Activated T-cell treated with anti-CD3 and anti-CD28 coated beads for 4 hours (primary cell): ENCODE measurements around the gene SLC15A2.
"Not testable (repeated sequence)": the region's sequence is repeated elsewhere in the genome, so short reads cannot be mapped to it uniquely, and the experiment has no call there.

Source experiments
- DNase-seq: peaks from one replicate; pipeline ENCODE4 v3.0.0-alpha.2; 2020

Gene SLC15A2

GRCh38 chr3:121926380-121926779 is 32.2 kb downstream of the SLC15A2 start:
- DNase-seq, result no peak

- not testable (repeated sequence) for DNase-seq
Measured at GRCh38 chr3:121938141-121938855, 44.1 kb downstream of the SLC15A2 start.

- no peak for DNase-seq
Measured at GRCh38 chr3:121941592-121941991, 47.4 kb downstream of the SLC15A2 start.

- no peak for DNase-seq
Measured at GRCh38 chr3:121942116-121942786, 48.0 kb downstream of the SLC15A2 start.

- no peak for DNase-seq
Measured at GRCh38 chr3:121943431-121943830, 49.2 kb downstream of the SLC15A2 start.

GRCh38 chr3:121948641-121949040 is 54.4 kb downstream of the SLC15A2 start:
- no peak for DNase-seq

GRCh38 chr3:121951291-121951919 is 57.2 kb downstream of the SLC15A2 start:
- no peak for DNase-seq

GRCh38 chr3:121956363-121956762 is 62.2 kb downstream of the SLC15A2 start:
- no peak for DNase-seq

GRCh38 chr3:121957674-121958415 is 63.6 kb downstream of the SLC15A2 start:
- DNase-seq, result no peak

- no peak for DNase-seq
Measured at GRCh38 chr3:121958801-121959200, 64.6 kb downstream of the SLC15A2 start.

- no peak for DNase-seq
Measured at GRCh38 chr3:121961283-121961682, 67.1 kb downstream of the SLC15A2 start.

GRCh38 chr3:121962443-121962842 is 68.2 kb downstream of the SLC15A2 start:
- DNase-seq, result no peak

- no peak for DNase-seq
Measured at GRCh38 chr3:121963608-121964007, 69.4 kb downstream of the SLC15A2 start.

GRCh38 chr3:121969631-121970030 is 75.4 kb downstream of the SLC15A2 start:
- no peak for DNase-seq

GRCh38 chr3:121970047-121970446 is 75.8 kb downstream of the SLC15A2 start:
- DNase-seq, result no peak

GRCh38 chr3:121974601-121975111 is 80.5 kb downstream of the SLC15A2 start:
- no peak for DNase-seq

- no peak for DNase-seq
Measured at GRCh38 chr3:121975702-121976302, 81.6 kb downstream of the SLC15A2 start.

- DNase-seq, result no peak
Measured at GRCh38 chr3:121976727-121977126, 82.5 kb downstream of the SLC15A2 start.

- DNase-seq, result no peak
Measured at GRCh38 chr3:121979246-121979645, 85.0 kb downstream of the SLC15A2 start.

GRCh38 chr3:121979734-121980449 is 85.7 kb downstream of the SLC15A2 start:
- DNase-seq, result no peak

- DNase-seq, result no peak
Measured at GRCh38 chr3:121980450-121980796, 86.2 kb downstream of the SLC15A2 start.

GRCh38 chr3:121981473-121981872 is 87.3 kb downstream of the SLC15A2 start:
- DNase-seq, result no peak
